Measurements from ENCODE around the gene ENAH. TPM values are rescaled to one million over a fixed set of nuclear protein-coding genes. Genes with fewer than 3 reads are reported as not detected.
"Not testable (repeated sequence)": the region's sequence is repeated elsewhere in the genome, so short reads cannot be mapped to it uniquely, and the experiment has no call there.

Gene ENAH
- polyA plus RNA-seq, 2 donors = 6.7 to 6.9 TPM

DNA sequence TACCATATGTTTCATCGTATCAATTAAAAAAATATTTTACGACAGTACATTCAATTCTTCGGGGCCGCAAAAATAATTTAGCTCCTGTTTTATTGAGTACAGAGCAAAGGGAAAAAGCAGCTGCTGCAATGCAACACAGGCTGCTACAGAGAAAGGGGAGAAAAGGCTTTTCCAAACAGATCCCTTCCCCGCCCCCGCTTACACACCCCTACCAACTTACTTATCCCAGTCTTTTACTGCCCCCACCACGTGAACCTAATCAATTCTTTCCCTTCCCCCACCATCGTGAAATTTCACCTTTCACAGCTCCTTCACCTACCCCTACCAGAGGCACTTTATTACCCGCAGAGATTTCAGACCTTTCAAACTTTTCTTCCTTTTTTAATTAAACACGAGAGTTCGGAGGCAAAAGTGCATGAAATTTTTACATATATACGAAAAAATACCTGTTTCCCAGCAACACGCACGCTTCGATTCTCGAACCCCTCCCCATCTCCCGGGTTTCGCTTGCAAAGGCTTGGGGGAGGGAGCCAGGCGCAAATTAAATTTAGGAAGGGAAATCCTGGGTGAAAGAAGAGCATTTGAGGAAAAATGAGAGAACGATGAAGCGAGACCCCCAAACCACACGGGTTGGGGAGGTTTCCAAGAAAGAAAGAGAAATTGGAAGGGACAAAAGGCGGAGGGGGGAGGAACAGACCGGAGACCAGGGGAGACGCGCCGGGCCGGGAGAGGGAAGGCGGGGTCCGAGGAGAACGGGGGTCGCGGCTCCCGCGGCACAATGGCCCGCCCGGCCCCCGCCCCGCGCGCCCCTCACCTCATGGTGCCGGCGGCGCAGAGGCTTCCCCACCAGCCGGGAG is 823 bp downstream of the ENAH start:
- 2 to 3% methylated on average over 39 to 45 of the region's 45 CpGs for WGBS, 2 donors

DNA sequence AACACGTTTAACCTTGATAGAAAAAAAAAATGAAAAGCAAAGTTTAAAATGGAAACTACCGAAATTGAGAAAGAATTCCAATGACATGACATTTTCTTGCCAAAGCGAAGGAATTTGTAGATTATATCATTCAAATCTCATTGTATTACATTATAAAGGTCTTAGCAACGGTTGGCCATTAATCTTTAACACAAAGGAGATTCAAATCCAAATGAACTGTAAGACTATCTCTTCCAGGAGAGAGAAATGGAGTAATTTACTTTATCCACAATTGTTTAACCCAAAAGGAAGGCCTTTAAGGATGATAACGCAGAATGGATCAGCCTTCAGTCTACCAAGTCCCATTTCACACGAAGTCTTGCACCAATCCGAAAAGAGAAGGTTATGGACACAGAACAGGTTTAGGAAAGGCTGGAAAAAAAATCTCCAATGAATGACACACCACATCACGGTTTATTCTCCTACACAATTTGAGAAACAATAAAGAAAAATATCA is 1.5 kb downstream of the ENAH start:
- no peaks in the 10 kb centered on the region for H3K9me3 ChIP-seq (ENCODE audit: control insufficient read depth in 2 of 2, insufficient read depth in 1 of 2, low read depth in 1 of 2, low read length in 1 of 2)
- H3K4me3 ChIP-seq (ENCODE audit: low read depth in 1 of 2, low read length in 2 of 2) = peak overlapping the region in 1 of 2 donors; percentile 83
- 22 to 24% methylated on average over 8 of the region's 8 CpGs for WGBS, 2 donors
- peak overlapping the region in 1 of 2 donors; percentile 47 for H3K27ac ChIP-seq (ENCODE audit: low read depth in 2 of 2, low read length in 1 of 2)
- no peaks in the 10 kb centered on the region for H3K27me3 ChIP-seq (ENCODE audit: control insufficient read depth in 1 of 2, insufficient read depth in 2 of 2, low read length in 2 of 2)
- H3K4me1 ChIP-seq (ENCODE audit: control insufficient read depth in 2 of 2, insufficient read depth in 2 of 2, low read length in 1 of 2) = no peaks in the 10 kb centered on the region
- H3K36me3 ChIP-seq (ENCODE audit: control insufficient read depth in 2 of 2, insufficient read depth in 2 of 2, low read length in 1 of 2) = no peaks in the 10 kb centered on the region

More for the DNA sequence above, 823 bp downstream of the ENAH start:
- H3K4me3 ChIP-seq (ENCODE audit: low read depth in 1 of 2, low read length in 2 of 2) = peak overlapping the region; percentile 83 to 87
- peak overlapping the region; percentile 94 to 95 for H3K27ac ChIP-seq (ENCODE audit: low read depth in 2 of 2, low read length in 1 of 2)
- H3K36me3 ChIP-seq (ENCODE audit: control insufficient read depth in 2 of 2, insufficient read depth in 2 of 2, low read length in 1 of 2) = no peaks in the 10 kb centered on the region
- H3K27me3 ChIP-seq (ENCODE audit: control insufficient read depth in 1 of 2, insufficient read depth in 2 of 2, low read length in 2 of 2) = no peaks in the 10 kb centered on the region
- H3K9me3 ChIP-seq (ENCODE audit: control insufficient read depth in 2 of 2, insufficient read depth in 1 of 2, low read depth in 1 of 2, low read length in 1 of 2) = no peaks in the 10 kb centered on the region
- H3K4me1 ChIP-seq (ENCODE audit: control insufficient read depth in 2 of 2, insufficient read depth in 2 of 2, low read length in 1 of 2) = peaks cover 0 to under 1% of the 10 kb centered on the region in 2 donors

DNA sequence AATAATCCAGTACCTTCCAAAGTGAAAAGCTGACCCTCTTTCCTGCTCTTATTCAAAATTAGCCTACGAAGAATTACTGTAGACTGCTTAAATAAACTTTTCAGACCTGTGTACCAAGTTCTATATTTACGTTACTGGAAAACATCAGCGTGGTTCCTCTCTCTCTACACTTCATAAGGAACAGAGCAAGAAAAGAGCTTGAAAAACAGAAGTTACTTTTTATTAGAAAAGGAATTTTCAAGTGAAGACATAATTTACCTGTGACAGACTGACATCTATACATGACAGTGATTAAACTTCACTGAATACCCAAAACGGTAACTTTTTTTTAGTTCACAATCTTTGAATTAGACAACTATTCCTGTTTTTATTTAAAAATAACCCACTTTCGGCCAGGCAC is 2.7 kb downstream of the ENAH start:
- no peak overlapping the region for H3K4me3 ChIP-seq (ENCODE audit: low read depth in 1 of 2, low read length in 2 of 2)
- 70 to 76% methylated on average over 5 of the region's 5 CpGs for WGBS, 2 donors

DNA sequence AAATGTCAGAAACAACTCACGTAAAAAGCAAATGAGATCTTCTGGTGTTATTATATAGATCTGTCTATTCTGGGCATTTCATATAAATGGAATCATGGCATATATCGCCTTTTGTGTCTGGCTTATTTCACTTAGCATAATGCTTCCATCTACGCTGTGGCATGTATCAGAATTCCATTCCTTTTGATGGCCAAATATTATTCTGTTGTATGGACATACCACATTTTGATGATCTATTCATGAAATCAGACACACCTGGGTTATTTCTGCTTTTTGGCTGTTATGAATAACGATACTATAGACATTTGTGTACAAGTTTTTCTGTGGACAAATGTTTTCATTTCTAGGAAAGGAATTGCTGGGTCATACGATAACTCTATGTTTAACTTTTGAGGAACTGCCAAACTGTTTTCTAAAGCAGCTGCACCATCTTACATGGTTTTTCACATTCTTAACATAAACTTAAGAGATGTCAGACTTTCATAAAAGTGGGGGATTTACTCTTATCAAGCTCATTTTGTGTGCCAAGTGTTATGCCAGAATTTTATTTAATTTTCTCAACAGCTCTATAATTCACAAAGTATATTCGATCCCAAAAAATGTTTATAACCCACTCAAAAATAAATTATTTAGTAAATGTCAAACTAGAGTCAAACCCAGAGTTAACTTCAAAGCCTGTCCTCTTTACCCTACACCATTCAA is 7.6 kb downstream of the ENAH start:
- no peak overlapping the region for H3K4me3 ChIP-seq (ENCODE audit: low read depth in 1 of 2, low read length in 2 of 2)
- WGBS, 2 donors = 80 to 83% methylated on average over 6 of the region's 6 CpGs
- H3K27me3 ChIP-seq (ENCODE audit: control insufficient read depth in 1 of 2, insufficient read depth in 2 of 2, low read length in 2 of 2) = no peaks in the 10 kb centered on the region
- no peaks in the 10 kb centered on the region for H3K9me3 ChIP-seq (ENCODE audit: control insufficient read depth in 2 of 2, insufficient read depth in 1 of 2, low read depth in 1 of 2, low read length in 1 of 2)
- H3K36me3 ChIP-seq (ENCODE audit: control insufficient read depth in 2 of 2, insufficient read depth in 2 of 2, low read length in 1 of 2) = no peaks in the 10 kb centered on the region
- no peak overlapping the region for H3K27ac ChIP-seq (ENCODE audit: low read depth in 2 of 2, low read length in 1 of 2)
- H3K4me1 ChIP-seq (ENCODE audit: control insufficient read depth in 2 of 2, insufficient read depth in 2 of 2, low read length in 1 of 2) = no peaks in the 10 kb centered on the region

More for the DNA sequence above, 2.7 kb downstream of the ENAH start:
- Histone ChIP-seq H3K27ac (ENCODE audit: low read depth in 2 of 2, low read length in 1 of 2) (no peak overlapping the region), H3K9me3 (ENCODE audit: control insufficient read depth in 2 of 2, insufficient read depth in 1 of 2, low read depth in 1 of 2, low read length in 1 of 2) (no peaks in the 10 kb centered on the region), H3K4me1 (ENCODE audit: control insufficient read depth in 2 of 2, insufficient read depth in 2 of 2, low read length in 1 of 2) (no peaks in the 10 kb centered on the region), H3K27me3 (ENCODE audit: control insufficient read depth in 1 of 2, insufficient read depth in 2 of 2, low read length in 2 of 2) (no peaks in the 10 kb centered on the region), H3K36me3 (ENCODE audit: control insufficient read depth in 2 of 2, insufficient read depth in 2 of 2, low read length in 1 of 2) (no peaks in the 10 kb centered on the region)

DNA sequence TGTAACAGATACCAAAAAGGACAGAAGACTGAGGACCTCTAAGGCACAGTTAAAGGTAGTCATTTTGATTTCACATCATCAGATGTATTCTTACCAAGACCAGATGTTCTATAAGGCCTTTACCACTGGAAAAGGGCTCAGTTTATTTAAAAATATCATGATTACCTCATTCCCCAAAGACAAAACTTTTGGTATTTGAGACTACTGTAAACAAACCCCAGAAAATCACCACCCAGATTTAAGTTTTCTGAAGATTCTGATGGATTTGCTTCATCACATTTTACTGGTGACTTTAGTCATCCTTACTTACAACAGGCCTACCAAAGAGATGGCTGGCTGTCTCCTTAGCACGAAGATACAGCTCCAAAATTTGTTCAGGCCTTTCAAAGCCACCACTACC is 8.3 kb downstream of the ENAH start:
- no peaks in the 10 kb centered on the region for H3K36me3 ChIP-seq (ENCODE audit: control insufficient read depth in 2 of 2, insufficient read depth in 2 of 2, low read length in 1 of 2)
- H3K27ac ChIP-seq (ENCODE audit: low read depth in 2 of 2, low read length in 1 of 2) = no peak overlapping the region
- H3K9me3 ChIP-seq (ENCODE audit: control insufficient read depth in 2 of 2, insufficient read depth in 1 of 2, low read depth in 1 of 2, low read length in 1 of 2) = no peaks in the 10 kb centered on the region
- H3K27me3 ChIP-seq (ENCODE audit: control insufficient read depth in 1 of 2, insufficient read depth in 2 of 2, low read length in 2 of 2) = no peaks in the 10 kb centered on the region
- no peaks in the 10 kb centered on the region for H3K4me1 ChIP-seq (ENCODE audit: control insufficient read depth in 2 of 2, insufficient read depth in 2 of 2, low read length in 1 of 2)
- WGBS, 2 donors = 71 to 82% methylated on average over 1 of the region's 1 CpG
- H3K4me3 ChIP-seq (ENCODE audit: low read depth in 1 of 2, low read length in 2 of 2) = no peak overlapping the region

DNA sequence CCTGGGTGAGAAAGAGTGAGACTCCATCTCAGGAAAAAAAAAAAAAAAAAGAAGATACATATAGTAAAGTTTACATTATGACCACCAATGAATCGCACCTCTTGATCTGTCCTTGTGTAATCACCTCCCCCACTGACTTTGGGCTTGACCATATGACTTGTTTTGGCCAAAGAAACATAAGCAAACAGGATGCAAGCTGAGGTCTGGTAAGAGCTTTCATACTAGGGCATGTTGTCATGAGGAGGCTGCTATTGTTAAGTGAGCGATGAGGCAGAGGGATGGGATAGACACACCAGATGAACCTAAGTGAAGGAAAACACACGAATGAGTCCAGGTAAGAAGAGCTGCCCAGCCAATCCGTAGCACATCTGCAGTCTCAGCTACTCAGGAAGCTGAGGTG is 10.7 kb downstream of the ENAH start:
- no peaks in the 10 kb centered on the region for H3K4me1 ChIP-seq (ENCODE audit: control insufficient read depth in 2 of 2, insufficient read depth in 2 of 2, low read length in 1 of 2)
- no peak overlapping the region for H3K27ac ChIP-seq (ENCODE audit: low read depth in 2 of 2, low read length in 1 of 2)
- 80 to 81% methylated on average over 4 of the region's 4 CpGs for WGBS, 2 donors
- H3K27me3 ChIP-seq (ENCODE audit: control insufficient read depth in 1 of 2, insufficient read depth in 2 of 2, low read length in 2 of 2) = no peaks in the 10 kb centered on the region
- H3K36me3 ChIP-seq (ENCODE audit: control insufficient read depth in 2 of 2, insufficient read depth in 2 of 2, low read length in 1 of 2) = no peaks in the 10 kb centered on the region
- no peak overlapping the region for H3K4me3 ChIP-seq (ENCODE audit: low read depth in 1 of 2, low read length in 2 of 2)
- no peaks in the 10 kb centered on the region for H3K9me3 ChIP-seq (ENCODE audit: control insufficient read depth in 2 of 2, insufficient read depth in 1 of 2, low read depth in 1 of 2, low read length in 1 of 2)

DNA sequence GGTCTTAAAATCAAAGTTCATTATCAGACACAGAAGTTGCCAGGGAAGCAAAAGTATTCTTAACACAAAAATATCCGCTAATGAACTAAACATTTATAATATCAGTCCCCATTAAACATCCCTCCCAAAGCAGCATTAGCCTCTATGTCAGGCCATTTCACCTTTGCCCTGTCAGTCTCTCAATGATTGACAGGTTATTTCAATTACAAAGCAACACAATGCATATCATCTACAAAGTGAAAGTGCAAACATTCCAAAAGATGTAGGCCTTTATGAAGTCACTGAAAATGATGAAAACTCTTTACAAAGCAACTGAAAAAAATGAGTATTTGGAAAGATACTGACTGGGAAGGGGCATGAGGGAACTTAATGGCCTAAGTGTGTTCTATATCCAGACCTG is 14.1 kb downstream of the ENAH start:
- no peaks in the 10 kb centered on the region for H3K27me3 ChIP-seq (ENCODE audit: control insufficient read depth in 1 of 2, insufficient read depth in 2 of 2, low read length in 2 of 2)
- H3K4me3 ChIP-seq (ENCODE audit: low read depth in 1 of 2, low read length in 2 of 2) = no peak overlapping the region
- H3K36me3 ChIP-seq (ENCODE audit: control insufficient read depth in 2 of 2, insufficient read depth in 2 of 2, low read length in 1 of 2) = no peaks in the 10 kb centered on the region
- no peak overlapping the region for H3K27ac ChIP-seq (ENCODE audit: low read depth in 2 of 2, low read length in 1 of 2)
- 90 to 100% methylated on average over 1 of the region's 1 CpG for WGBS, 2 donors
- H3K4me1 ChIP-seq (ENCODE audit: control insufficient read depth in 2 of 2, insufficient read depth in 2 of 2, low read length in 1 of 2) = no peaks in the 10 kb centered on the region
- H3K9me3 ChIP-seq (ENCODE audit: control insufficient read depth in 2 of 2, insufficient read depth in 1 of 2, low read depth in 1 of 2, low read length in 1 of 2) = no peaks in the 10 kb centered on the region

DNA sequence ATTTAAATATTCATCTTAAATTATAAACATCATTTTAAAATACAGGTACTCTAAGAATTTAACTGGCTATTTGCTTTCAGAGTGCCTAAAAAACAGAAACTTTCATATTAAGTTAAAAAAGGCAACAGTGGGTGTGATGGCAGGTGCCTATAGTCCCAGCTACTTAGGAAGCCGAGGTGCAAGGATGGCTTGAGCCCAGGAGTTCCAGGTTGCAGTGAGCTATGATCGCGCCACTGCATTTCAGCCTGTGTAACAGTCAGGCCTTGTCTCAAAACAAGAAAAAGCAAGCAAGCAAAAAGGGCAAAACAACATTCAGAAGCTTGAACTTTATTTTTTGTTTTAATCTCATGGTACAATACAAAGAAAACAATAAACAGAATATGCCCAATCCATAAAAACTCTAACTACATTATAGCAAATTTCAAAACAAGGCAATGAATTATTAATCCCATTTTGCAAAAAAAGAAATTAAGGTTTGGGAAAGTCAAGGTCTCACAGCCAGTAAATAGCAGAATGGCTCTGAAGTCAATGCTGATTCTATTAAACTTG is 15.2 kb downstream of the ENAH start:
- Histone ChIP-seq H3K4me3 (ENCODE audit: low read depth in 1 of 2, low read length in 2 of 2) (no peak overlapping the region), H3K36me3 (ENCODE audit: control insufficient read depth in 2 of 2, insufficient read depth in 2 of 2, low read length in 1 of 2) (no peaks in the 10 kb centered on the region), H3K27me3 (ENCODE audit: control insufficient read depth in 1 of 2, insufficient read depth in 2 of 2, low read length in 2 of 2) (no peaks in the 10 kb centered on the region), H3K4me1 (ENCODE audit: control insufficient read depth in 2 of 2, insufficient read depth in 2 of 2, low read length in 1 of 2) (no peaks in the 10 kb centered on the region), H3K9me3 (ENCODE audit: control insufficient read depth in 2 of 2, insufficient read depth in 1 of 2, low read depth in 1 of 2, low read length in 1 of 2) (no peaks in the 10 kb centered on the region), H3K27ac (ENCODE audit: low read depth in 2 of 2, low read length in 1 of 2) (no peak overlapping the region)
- 97 to 98% methylated on average over 3 of the region's 3 CpGs for WGBS, 2 donors

DNA sequence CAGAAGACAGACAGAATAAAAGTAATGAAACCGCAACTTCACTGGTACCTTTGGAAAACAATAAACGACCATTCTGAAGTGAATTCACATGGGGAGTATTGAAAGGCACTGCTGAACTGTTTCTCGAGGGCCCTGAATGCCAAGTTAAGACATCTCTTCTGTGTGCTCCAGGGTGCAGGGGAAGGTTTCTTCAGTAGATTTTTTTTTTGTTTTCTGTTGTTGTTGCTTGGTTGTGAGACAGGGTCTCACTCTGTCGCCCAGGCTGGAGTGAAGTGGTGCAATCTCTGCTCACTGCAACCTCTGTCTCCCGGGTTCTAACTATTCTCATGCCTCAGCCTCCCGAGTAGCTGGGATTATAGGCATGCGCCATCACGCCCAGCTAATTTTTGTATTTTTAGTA is 15.9 kb downstream of the ENAH start:
- H3K27ac ChIP-seq (ENCODE audit: low read depth in 2 of 2, low read length in 1 of 2); H3K4me1 ChIP-seq (ENCODE audit: control insufficient read depth in 2 of 2, insufficient read depth in 2 of 2, low read length in 1 of 2); H3K36me3 ChIP-seq (ENCODE audit: control insufficient read depth in 2 of 2, insufficient read depth in 2 of 2, low read length in 1 of 2); H3K27me3 ChIP-seq (ENCODE audit: control insufficient read depth in 1 of 2, insufficient read depth in 2 of 2, low read length in 2 of 2); H3K4me3 ChIP-seq (ENCODE audit: low read depth in 1 of 2, low read length in 2 of 2); H3K9me3 ChIP-seq (ENCODE audit: control insufficient read depth in 2 of 2, insufficient read depth in 1 of 2, low read depth in 1 of 2, low read length in 1 of 2): not testable (repeated sequence)
- 89 to 92% methylated on average over 8 of the region's 8 CpGs for WGBS, 2 donors

Data from esophagus (tissue), 2 donors.